ENCODE data around the gene HOXB13.

HOXB13 gene

DNA sequence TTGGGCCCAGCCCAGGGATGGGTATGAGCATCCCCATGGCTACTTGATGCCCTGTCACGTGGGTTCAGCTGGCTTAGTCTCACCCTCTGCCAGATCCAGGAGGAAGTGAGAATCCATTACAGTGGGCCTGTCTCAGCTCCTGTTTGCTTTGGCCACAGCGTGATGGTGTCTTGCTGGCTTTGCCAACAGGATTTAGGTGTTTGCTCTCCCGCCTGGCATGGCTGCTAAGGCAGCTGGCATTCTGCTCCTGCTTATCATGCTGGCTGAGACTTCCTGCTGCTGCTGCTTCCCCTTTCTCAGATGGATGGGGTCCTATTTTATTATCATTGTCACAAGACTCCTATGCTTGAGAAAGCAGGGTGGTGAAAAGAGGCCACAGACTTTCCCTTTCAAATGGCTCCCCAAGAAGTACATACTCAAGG, 28.3 kb upstream of the HOXB13 start:
- Histone ChIP-seq H3K27ac (ENCODE audit: low read depth, low read length) (no peak overlapping the region), H3K79me2 (ENCODE audit: control insufficient read depth, insufficient read depth, low read length, unreplicated experiment) (no peaks in the 10 kb centered on the region), H3K4me1 (ENCODE audit: control insufficient read depth, insufficient read depth, low read length, unreplicated experiment) (peaks cover 9% of the 10 kb centered on the region), H2AFZ (ENCODE audit: low read length, unreplicated experiment) (no peak overlapping the region), H3K27me3 (ENCODE audit: insufficient read depth, low read length) (peaks cover 87% of the 10 kb centered on the region), H3K36me3 (ENCODE audit: insufficient read depth, low read length) (no peaks in the 10 kb centered on the region), H3K4me3 (ENCODE audit: low read depth, low read length) (no peak overlapping the region)

DNA sequence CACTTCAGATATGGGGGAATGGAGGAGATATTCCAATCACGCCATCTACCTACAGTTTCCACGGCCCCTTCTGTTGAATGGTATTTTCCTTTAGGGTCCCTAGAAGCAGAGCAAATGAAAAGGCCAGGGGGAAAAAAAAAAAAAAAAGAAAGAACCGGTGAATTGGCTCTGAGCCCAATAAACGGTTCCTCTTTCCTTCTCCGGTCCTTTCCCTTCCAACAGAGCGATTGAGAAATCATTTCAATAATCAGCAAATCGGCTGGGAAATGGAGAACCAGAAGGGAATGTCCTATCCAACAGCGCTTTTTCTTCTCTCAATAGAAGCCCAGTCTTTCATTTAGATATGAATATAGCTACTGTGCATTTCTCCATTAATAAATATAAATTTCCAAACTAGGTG, 26.8 kb upstream of the HOXB13 start:
- Histone ChIP-seq H3K79me2 (ENCODE audit: control insufficient read depth, insufficient read depth, low read length, unreplicated experiment) (no peaks in the 10 kb centered on the region), H3K27me3 (ENCODE audit: insufficient read depth, low read length) (peaks cover 87% of the 10 kb centered on the region), H3K27ac (ENCODE audit: low read depth, low read length) (no peak overlapping the region), H2AFZ (ENCODE audit: low read length, unreplicated experiment) (no peak overlapping the region), H3K36me3 (ENCODE audit: insufficient read depth, low read length) (no peaks in the 10 kb centered on the region), H3K4me1 (ENCODE audit: control insufficient read depth, insufficient read depth, low read length, unreplicated experiment) (peaks cover 9% of the 10 kb centered on the region), H3K4me3 (ENCODE audit: low read depth, low read length) (no peak overlapping the region)

DNA sequence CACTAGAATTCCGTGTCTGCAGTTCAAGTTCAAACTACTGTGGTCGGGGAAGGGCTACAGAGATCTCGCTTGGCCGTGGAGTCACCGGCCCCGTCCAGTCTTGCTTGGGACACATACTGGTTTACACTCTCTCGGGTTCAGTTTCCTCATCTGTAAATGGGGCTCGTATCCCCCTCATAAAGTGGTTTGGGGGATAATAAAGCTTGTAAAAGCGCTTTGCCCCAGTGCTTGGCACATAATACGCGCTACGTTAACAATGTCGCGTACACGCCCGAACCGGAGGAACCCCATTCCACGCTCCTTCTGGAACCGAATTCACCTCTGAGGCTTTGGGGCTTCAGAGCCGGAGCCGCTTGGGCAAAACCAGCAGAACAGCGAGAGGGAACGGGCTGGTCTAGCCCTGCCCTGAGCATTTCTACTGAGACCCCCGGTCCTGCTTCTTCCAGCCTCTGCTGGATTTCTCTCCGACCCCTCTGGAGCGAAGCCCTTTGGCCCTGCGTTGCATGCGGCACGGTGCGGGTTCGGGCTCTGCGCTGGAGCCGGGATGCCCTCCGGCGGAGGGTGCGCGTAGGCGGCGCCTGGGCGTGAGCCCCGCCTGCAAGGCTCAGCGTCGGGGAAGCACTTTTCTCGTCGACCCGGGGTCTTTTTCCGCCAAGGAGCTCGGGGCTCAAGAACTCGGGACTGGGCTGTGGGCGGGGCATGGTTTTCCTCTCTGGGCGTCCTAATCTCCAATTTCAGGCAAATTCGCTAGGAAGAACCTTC, 26.1 kb upstream of the HOXB13 start:
- Histone ChIP-seq H3K4me3 (ENCODE audit: low read depth, low read length) (peak overlapping the region; percentile 23; the same call in 1 of the 2 replicates), H3K27me3 (ENCODE audit: insufficient read depth, low read length) (peaks cover 92% of the 10 kb centered on the region), H3K79me2 (ENCODE audit: control insufficient read depth, insufficient read depth, low read length, unreplicated experiment) (no peaks in the 10 kb centered on the region), H3K27ac (ENCODE audit: low read depth, low read length) (no peak overlapping the region), H3K4me1 (ENCODE audit: control insufficient read depth, insufficient read depth, low read length, unreplicated experiment) (peaks cover 9% of the 10 kb centered on the region), H3K36me3 (ENCODE audit: insufficient read depth, low read length) (no peaks in the 10 kb centered on the region), H2AFZ (ENCODE audit: low read length, unreplicated experiment) (no peak overlapping the region)

DNA sequence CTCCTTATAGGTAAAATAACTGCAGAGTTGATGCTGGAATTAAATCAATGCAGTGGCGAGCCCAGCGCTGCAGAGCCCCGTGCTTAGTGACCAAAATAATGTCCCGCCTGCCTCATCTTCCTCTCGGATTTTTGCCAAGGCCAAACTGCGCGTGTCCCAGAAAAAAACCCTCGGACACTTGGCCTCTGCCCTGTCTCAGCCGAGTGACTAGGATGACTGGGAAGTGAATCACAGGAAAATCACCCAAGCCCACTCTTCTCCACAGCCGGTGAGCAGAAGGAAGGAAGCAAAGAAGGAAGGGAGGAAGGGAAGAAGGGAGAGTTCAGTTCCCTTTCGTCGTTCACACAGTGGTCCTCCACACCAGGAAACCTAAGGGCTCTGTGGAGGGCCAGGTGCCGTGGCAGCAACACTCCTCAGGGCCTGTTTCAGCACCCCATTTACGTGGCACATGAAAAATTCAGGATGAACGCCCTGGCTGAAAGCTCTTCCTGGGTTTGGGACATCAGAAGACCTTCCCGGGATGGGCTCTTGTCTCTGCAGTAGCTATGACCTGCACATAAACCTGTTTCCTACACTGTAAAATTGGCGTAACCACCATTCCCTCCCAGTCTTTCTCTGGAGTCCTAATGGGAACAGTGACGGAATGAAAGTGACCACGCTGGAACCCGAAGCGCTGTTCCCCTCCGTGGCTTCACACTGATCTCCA, 25.4 kb upstream of the HOXB13 start:
- Histone ChIP-seq H3K4me3 (ENCODE audit: low read depth, low read length) (peak overlapping the region; percentile 23; the same call in 1 of the 2 replicates), H3K79me2 (ENCODE audit: control insufficient read depth, insufficient read depth, low read length, unreplicated experiment) (no peaks in the 10 kb centered on the region), H3K27ac (ENCODE audit: low read depth, low read length) (no peak overlapping the region), H2AFZ (ENCODE audit: low read length, unreplicated experiment) (no peak overlapping the region), H3K4me1 (ENCODE audit: control insufficient read depth, insufficient read depth, low read length, unreplicated experiment) (peaks cover 9% of the 10 kb centered on the region), H3K27me3 (ENCODE audit: insufficient read depth, low read length) (peaks cover 93% of the 10 kb centered on the region), H3K36me3 (ENCODE audit: insufficient read depth, low read length) (no peaks in the 10 kb centered on the region)

DNA sequence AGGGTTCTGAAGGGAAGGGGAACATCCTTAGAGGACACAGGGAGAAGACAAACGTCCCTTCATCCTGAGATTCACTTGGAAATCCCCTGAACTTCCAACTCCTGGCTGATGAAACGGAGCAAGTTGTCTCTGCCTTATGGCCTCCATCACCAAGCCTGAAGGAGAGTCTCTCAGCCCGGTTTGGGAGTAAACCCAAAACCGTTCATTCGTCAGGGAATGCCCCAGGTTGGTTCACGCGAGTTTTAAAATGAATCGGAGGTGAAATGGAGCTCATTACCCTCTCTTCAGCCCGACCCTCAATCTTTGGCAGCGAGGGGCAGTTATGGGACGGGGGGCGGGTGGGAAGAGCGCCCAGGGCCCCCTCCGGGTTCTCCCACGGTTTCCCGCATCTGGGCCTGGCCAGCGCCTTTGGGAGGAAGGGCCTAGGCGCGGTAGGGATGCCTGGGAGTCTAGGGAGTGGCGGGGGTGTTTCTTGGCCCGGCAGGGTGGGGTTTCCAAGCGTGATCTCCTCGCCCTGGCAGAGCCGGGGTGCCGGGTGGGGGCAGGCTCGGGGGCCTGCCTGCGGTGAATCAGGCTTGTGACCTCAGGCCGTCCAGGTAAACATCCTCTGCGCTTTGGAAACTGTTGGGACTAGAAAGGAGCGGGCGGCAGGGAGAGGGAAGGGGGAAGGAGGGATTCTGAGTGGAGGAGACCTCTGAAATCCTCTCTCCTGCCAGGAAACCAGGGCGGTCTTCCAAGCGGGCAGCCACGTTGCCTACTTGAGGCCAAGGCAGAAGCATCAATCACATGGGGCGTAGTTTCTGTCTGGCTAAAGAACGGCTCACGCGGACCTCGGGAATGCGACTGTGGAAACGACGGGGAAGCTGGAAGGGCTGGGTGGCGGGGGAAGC, 24.1 kb upstream of the HOXB13 start:
- H3K4me1 ChIP-seq (ENCODE audit: control insufficient read depth, insufficient read depth, low read length, unreplicated experiment) = peaks cover 9% of the 10 kb centered on the region
- H3K79me2 ChIP-seq (ENCODE audit: control insufficient read depth, insufficient read depth, low read length, unreplicated experiment) = no peaks in the 10 kb centered on the region
- H3K27me3 ChIP-seq (ENCODE audit: insufficient read depth, low read length) = peaks cover 99% of the 10 kb centered on the region
- no peak overlapping the region for H3K27ac ChIP-seq (ENCODE audit: low read depth, low read length)
- no peak overlapping the region for H2AFZ ChIP-seq (ENCODE audit: low read length, unreplicated experiment)
- H3K36me3 ChIP-seq (ENCODE audit: insufficient read depth, low read length) = no peaks in the 10 kb centered on the region
- H3K4me3 ChIP-seq (ENCODE audit: low read depth, low read length) = no peak overlapping the region

DNA sequence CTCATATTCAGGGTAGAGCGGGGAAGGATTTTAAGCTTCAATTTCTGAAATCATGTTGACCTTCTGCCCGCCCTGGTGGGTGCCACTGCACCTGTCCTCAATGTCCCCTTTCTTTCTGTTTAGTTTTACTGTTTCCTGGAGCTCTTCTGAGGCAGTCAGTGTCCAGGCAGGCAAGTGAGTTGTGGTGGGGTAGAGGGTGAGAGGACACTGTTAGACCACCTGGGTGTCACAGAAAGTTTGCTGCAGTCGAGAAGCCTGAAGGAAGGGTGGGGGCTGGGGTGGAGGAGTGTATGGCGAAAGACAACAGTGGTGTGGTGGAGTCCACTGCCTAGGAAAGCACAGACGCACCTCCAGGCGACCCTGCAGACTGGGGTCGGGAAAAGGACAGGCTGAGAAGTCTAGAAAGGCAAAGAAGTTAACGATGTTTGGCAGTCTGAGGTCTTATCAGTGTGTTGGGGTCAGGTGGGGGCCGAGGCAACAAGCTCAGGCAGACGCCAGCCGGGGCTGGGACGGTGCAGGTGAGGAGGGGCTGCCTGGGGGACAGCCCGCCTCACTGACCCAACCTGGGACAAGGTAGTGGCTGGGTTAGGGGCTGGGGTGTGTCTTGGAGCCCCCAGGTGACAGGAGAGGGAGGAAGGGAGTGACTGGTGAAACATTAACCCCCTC, 23.3 kb upstream of the HOXB13 start:
- Histone ChIP-seq H3K36me3 (ENCODE audit: insufficient read depth, low read length) (no peaks in the 10 kb centered on the region), H3K4me3 (ENCODE audit: low read depth, low read length) (no peak overlapping the region), H3K79me2 (ENCODE audit: control insufficient read depth, insufficient read depth, low read length, unreplicated experiment) (no peaks in the 10 kb centered on the region), H3K27me3 (ENCODE audit: insufficient read depth, low read length) (peaks cover 99% of the 10 kb centered on the region), H3K27ac (ENCODE audit: low read depth, low read length) (no peak overlapping the region), H3K4me1 (ENCODE audit: control insufficient read depth, insufficient read depth, low read length, unreplicated experiment) (peaks cover 9% of the 10 kb centered on the region), H2AFZ (ENCODE audit: low read length, unreplicated experiment) (no peak overlapping the region)

DNA sequence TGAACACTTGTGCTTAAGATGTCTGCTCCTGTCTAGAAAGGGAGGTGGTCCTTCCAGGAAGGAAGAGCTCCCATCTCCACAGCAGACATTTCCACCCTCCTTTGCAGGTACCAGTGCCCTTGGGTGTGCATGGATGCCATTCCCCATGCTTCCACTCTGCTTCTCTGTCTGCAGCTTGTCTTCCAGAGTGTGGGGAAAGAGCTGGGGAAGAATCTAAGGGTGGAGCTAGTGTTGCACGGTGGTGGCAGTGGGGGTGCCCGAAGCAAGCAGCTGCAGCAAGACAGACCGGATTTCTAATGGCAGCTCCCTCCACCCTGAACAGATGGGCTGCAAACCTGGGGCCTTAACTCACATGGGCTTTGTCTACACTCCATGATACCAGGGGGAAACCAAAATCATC, 22.6 kb upstream of the HOXB13 start:
- Histone ChIP-seq H2AFZ (ENCODE audit: low read length, unreplicated experiment) (no peak overlapping the region), H3K27me3 (ENCODE audit: insufficient read depth, low read length) (peaks cover 100% of the 10 kb centered on the region), H3K36me3 (ENCODE audit: insufficient read depth, low read length) (no peaks in the 10 kb centered on the region)

DNA sequence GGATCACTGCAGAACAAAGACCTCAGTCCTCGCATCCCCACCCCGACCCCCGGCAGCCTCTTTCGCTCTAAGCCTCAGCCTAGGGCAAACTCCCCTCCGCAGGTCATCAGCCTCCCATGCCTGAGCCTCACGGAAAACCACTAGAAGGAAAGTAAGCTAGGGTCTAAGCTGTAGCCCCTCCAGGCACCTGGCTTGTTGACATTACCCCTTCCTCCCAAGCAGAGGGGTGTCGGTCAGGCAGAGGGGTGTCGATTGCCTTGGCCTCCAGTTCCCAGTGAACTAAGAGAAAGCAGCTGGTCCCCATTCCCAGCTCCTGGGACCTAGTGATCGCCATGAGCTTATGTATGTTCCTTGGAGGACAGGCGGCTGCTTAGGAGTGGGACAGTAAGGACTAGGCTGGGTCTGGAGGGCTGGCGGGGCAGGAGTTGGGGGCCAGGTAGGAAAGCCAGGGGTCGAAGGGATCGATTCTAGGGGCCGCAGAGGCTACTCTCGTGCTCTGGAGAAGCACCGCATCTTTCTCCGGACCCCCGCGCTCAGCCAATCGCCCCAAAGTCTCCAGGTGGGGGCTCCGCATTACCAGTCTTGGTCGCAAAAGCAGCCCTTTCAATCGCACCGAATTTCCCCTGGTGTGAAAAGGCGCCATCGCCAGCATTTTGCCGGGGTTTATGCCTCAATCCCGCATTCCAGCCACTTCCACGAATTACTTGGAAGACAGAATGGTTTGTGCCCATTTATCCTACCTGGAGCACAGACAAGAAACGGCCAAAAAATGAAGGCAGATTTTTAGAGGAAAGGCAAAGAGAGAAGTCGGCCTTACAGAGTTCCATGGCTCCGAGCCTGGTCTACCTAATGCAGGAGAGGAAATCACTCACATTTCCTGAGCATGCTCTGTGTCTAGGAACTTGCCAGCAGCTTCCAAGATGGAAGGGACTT, 21.3 kb upstream of the HOXB13 start:
- no peak overlapping the region for H3K4me3 ChIP-seq (ENCODE audit: low read depth, low read length)
- no peaks in the 10 kb centered on the region for H3K36me3 ChIP-seq (ENCODE audit: insufficient read depth, low read length)
- no peak overlapping the region for H3K27ac ChIP-seq (ENCODE audit: low read depth, low read length)
- H2AFZ ChIP-seq (ENCODE audit: low read length, unreplicated experiment) = no peak overlapping the region
- H3K4me1 ChIP-seq (ENCODE audit: control insufficient read depth, insufficient read depth, low read length, unreplicated experiment) = peaks cover 9% of the 10 kb centered on the region
- no peaks in the 10 kb centered on the region for H3K79me2 ChIP-seq (ENCODE audit: control insufficient read depth, insufficient read depth, low read length, unreplicated experiment)
- H3K27me3 ChIP-seq (ENCODE audit: insufficient read depth, low read length) = peaks cover 100% of the 10 kb centered on the region

More for the DNA sequence above, 22.6 kb upstream of the HOXB13 start:
- H3K4me3 ChIP-seq (ENCODE audit: low read depth, low read length) = no peak overlapping the region
- no peak overlapping the region for H3K27ac ChIP-seq (ENCODE audit: low read depth, low read length)
- no peaks in the 10 kb centered on the region for H3K79me2 ChIP-seq (ENCODE audit: control insufficient read depth, insufficient read depth, low read length, unreplicated experiment)
- H3K4me1 ChIP-seq (ENCODE audit: control insufficient read depth, insufficient read depth, low read length, unreplicated experiment) = peaks cover 9% of the 10 kb centered on the region

DNA sequence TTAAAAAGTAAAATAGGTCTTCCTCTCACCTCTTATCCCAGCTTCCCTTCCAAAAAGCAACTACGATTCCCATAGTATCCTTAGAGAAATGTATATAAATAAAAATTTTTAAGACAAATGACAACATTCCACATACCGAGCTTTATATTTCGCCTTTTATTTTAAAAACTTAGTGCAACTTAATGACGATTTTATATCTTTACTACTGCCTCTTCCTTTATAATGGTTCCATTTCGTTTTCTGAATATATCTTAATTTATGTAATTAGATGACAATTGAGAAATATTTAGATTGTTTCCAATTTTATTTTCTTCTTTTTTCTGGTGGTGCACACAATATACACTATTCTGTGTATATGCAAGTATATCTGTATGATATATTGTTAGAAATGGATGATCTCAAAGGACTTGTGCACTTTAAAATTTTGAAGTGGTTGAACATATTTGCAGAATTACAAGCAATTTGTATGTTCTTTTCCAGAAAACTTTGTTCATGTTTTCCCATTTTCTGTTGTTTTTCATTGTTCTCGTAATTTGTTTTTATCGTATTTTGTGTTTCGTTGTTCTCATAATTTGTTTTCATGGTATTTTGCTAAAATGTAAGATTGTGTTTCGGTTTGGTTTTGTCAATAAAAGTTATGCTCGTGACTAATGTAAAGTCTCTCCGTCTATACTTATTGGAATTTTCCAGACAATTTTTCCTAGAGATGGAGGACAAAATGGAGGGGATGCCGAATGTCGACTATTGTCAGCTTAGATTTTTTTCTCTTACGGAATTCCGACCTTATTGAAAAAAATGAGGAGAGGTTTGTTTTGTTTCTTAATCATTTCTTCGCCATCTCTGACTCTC, 20.4 kb upstream of the HOXB13 start:
- Histone ChIP-seq H3K4me3 (ENCODE audit: low read depth, low read length) (no peak overlapping the region), H3K79me2 (ENCODE audit: control insufficient read depth, insufficient read depth, low read length, unreplicated experiment) (no peaks in the 10 kb centered on the region), H3K4me1 (ENCODE audit: control insufficient read depth, insufficient read depth, low read length, unreplicated experiment) (peaks cover 8% of the 10 kb centered on the region), H3K27me3 (ENCODE audit: insufficient read depth, low read length) (peaks cover 100% of the 10 kb centered on the region), H3K27ac (ENCODE audit: low read depth, low read length) (no peak overlapping the region), H3K36me3 (ENCODE audit: insufficient read depth, low read length) (no peaks in the 10 kb centered on the region), H2AFZ (ENCODE audit: low read length, unreplicated experiment) (no peak overlapping the region)

All from ACC112 (cell line).